ENCODE measurements around the gene MYCBPAP. TPM values are rescaled to one million over a fixed set of nuclear protein-coding genes. Genes with fewer than 3 reads are reported as not detected.

MYCBPAP gene
- total and polyA plus RNA-seq, 3 donors from 2014 or later = 75.9 to 315 (median 91.7) TPM

GRCh38 chr17:50561746-50562141 is 53.5 kb downstream of the MYCBPAP start:
- Histone ChIP-seq H3K27ac (no peak overlapping the region), H3K4me1 (peaks cover 31% of the 10 kb centered on the region), H3K27me3 (no peaks in the 10 kb centered on the region), H3K9me3 (no peaks in the 10 kb centered on the region), H3K36me3 (ENCODE audit: low read depth, missing control alignments) (no peaks in the 10 kb centered on the region), H3K4me3 (no peak overlapping the region)
- intact Hi-C loops (cut with DNase I; ENCODE audit: low total_unique reads) = no loop called here
- DNase-seq = no peak
- TF ChIP-seq CTCF (IDR thresholded peaks at IDR 0.05) = no peak
- no peak for TF ChIP-seq POLR2A (IDR thresholded peaks at IDR 0.05)
- WGBS, 2 donors = 0 to 3% methylated on average over 5 to 25 of the region's 27 CpGs

GRCh38 chr17:50562242-50563091 is 54.2 kb downstream of the MYCBPAP start:
- Histone ChIP-seq H3K4me3 (no peak overlapping the region), H3K9me3 (no peaks in the 10 kb centered on the region), H3K27ac (no peak overlapping the region), H3K4me1 (peaks cover 31% of the 10 kb centered on the region), H3K36me3 (ENCODE audit: low read depth, missing control alignments) (no peaks in the 10 kb centered on the region), H3K27me3 (no peaks in the 10 kb centered on the region)
- WGBS, 2 donors = 35 to 43% methylated on average over 17 to 22 of the region's 22 CpGs
- DNase-seq = no peak
- intact Hi-C loops (cut with DNase I; ENCODE audit: low total_unique reads) = no loop called here
- TF ChIP-seq CTCF (IDR thresholded peaks at IDR 0.05) (no peak), POLR2A (IDR thresholded peaks at IDR 0.05) (no peak)

GRCh38 chr17:50563092-50563511 is 54.9 kb downstream of the MYCBPAP start:
- Histone ChIP-seq H3K27ac (no peak overlapping the region), H3K36me3 (ENCODE audit: low read depth, missing control alignments) (no peaks in the 10 kb centered on the region), H3K9me3 (no peaks in the 10 kb centered on the region), H3K4me3 (no peak overlapping the region), H3K4me1 (peaks cover 31% of the 10 kb centered on the region), H3K27me3 (no peaks in the 10 kb centered on the region)
- 68 to 78% methylated on average over 4 of the region's 4 CpGs for WGBS, 2 donors
- intact Hi-C loops (cut with DNase I; ENCODE audit: low total_unique reads) = no loop called here
- TF ChIP-seq POLR2A (IDR thresholded peaks at IDR 0.05) = no peak
- TF ChIP-seq CTCF (IDR thresholded peaks at IDR 0.05) = no peak
- no peak for DNase-seq

- TF ChIP-seq POLR2A (IDR thresholded peaks at IDR 0.05) (no peak), CTCF (IDR thresholded peaks at IDR 0.05) (no peak)
- Histone ChIP-seq H3K36me3 (ENCODE audit: low read depth, missing control alignments) (no peaks in the 10 kb centered on the region), H3K27me3 (no peaks in the 10 kb centered on the region), H3K9me3 (no peaks in the 10 kb centered on the region), H3K27ac (no peak overlapping the region), H3K4me3 (no peak overlapping the region), H3K4me1 (peaks cover 20% of the 10 kb centered on the region)
- peak; percentile 63 for DNase-seq
- WGBS, 2 donors = 24 to 31% methylated on average over 18 to 19 of the region's 19 CpGs
- intact Hi-C loops (cut with DNase I; ENCODE audit: low total_unique reads) = no loop called here
Observed at GRCh38 chr17:50564916-50565315, 56.7 kb downstream of the MYCBPAP start.

Data from testis (tissue), 3 donors.